UCSD-AML1 (cell line): ENCODE results near the gene CTXN3.

ENCODE experiments used
- DNase-seq: peaks from one replicate; lab custom pipeline; 2025; ENCODE audit not compliant: unreplicated experiment; lab: John Stamatoyannopoulos, UW

CTXN3 gene

GRCh38 chr5:127696683-127697082, 47.8 kb downstream of the CTXN3 start:
- no peak for DNase-seq

GRCh38 chr5:127697894-127698600, 49.2 kb downstream of the CTXN3 start:
- DNase-seq, result no peak

GRCh38 chr5:127699416-127699815, 50.5 kb downstream of the CTXN3 start:
- DNase-seq, result no peak

- DNase-seq, result no peak
Measured at GRCh38 chr5:127700237-127700766, 51.4 kb downstream of the CTXN3 start.

GRCh38 chr5:127702434-127702833, 53.6 kb downstream of the CTXN3 start:
- DNase-seq, result no peak

GRCh38 chr5:127702926-127703561, 54.2 kb downstream of the CTXN3 start, which contains the start of gene CCDC192:
CCDC192 (plus strand) TSS chr5:127703391; CDS start chr5:127703446, 55 bp downstream.
- DNase-seq, result no peak

- no peak for DNase-seq
Measured at GRCh38 chr5:127705120-127705892, 56.4 kb downstream of the CTXN3 start.

GRCh38 chr5:127706691-127707090, 57.8 kb downstream of the CTXN3 start:
- no peak for DNase-seq

GRCh38 chr5:127707209-127707608, 58.3 kb downstream of the CTXN3 start:
- DNase-seq, result no peak
